A549 (cell line): ENCODE results near the gene SPDYE2B. TPM values are rescaled to one million over a fixed set of nuclear protein-coding genes. Genes with fewer than 3 reads are reported as not detected.
"Not testable (repeated sequence)": the region's sequence is repeated elsewhere in the genome, so short reads cannot be mapped to it uniquely, and the experiment has no call there.

Experiments
- ATAC-seq, 2 experiments: fragments of 200-7000 bp in 1 of 2; fragments of >200 bp in 1 of 2; cut with Nextera tagmentation in 1 of 2; cut with Tn5 transposase in 1 of 2; 3 replicates each; pipeline versions ENCODE4 v1.8.0 to v1.9.1; 2018 to 2020; ENCODE audit warnings: mild to moderate bottlenecking in 1 of 2, moderate library complexity in 1 of 2
- CTCF ChIA-PET: fragments of 300-600 bp; sonication (Branson Sonifier 250); formaldehyde crosslinking; extraction: SDS; loops from one replicate; lab custom pipeline; 2021; ENCODE audit warnings: antibody characterized with exemption, inconsistent platforms; lab: Yijun Ruan, JAX
- POLR2A ChIA-PET: fragments of 350-600 bp; formaldehyde crosslinking; extraction: SDS; loops from one replicate; lab custom pipeline; 2021; ENCODE audit warnings: antibody characterized with exemption, inconsistent platforms; lab: Yijun Ruan, JAX
- DNase-seq, 2 experiments: peaks; one replicate each; pipeline versions ENCODE4 v3.0.0 to v3.0.0-alpha.2; 2011 to 2016; ENCODE audit warnings: low read depth in 1 of 2, low spot score in 1 of 2
- FAIRE-seq: peaks from 2 replicates; lab custom pipeline; 2011; peaks lifted over from hg19 to GRCh38; lab: Jason Lieb, UNC
- H3K27ac ChIP-seq, 2 experiments: fragments of >200 bp; sonication (Bioruptor Twin); formaldehyde crosslinking; 3 replicates each; pipeline ENCODE4 v1.5.1; 2016 to 2017
- H3K4me1 ChIP-seq: fragments of >200 bp; sonication (Bioruptor Twin); formaldehyde crosslinking; 3 replicates; pipeline ENCODE4 v1.6.1; 2016
- H3K4me2 ChIP-seq: fragments of >200 bp; sonication (Bioruptor Twin); formaldehyde crosslinking; 3 replicates; pipeline ENCODE4 v1.6.1; 2016
- H3K4me3 ChIP-seq: fragments of >200 bp; sonication (Bioruptor Twin); formaldehyde crosslinking; 3 replicates; pipeline ENCODE4 v1.5.1; 2016
- H3K9me3 ChIP-seq: fragments of >200 bp; sonication (Bioruptor Twin); formaldehyde crosslinking; 3 replicates; pipeline ENCODE4 v1.6.1; 2016
- WGBS: methylation state at CpG from one replicate; pipeline ENCODE4 v1.1.6; 2017; ENCODE audit errors: missing lambda C conversion rate; 5-methylcytosine and 5-hydroxymethylcytosine counted together
- polyA minus RNA-seq: library from RNA; depleted of rRNA, polyadenylated mRNA; stranded (reverse); fragments of >200 nt; gene quantifications from 2 replicates; pipeline ENCODE4 v1.2.3, GENCODE V29; 2011; rRNA and poly(A)+ RNA removed
- polyA plus RNA-seq, 4 experiments: library from polyadenylated mRNA; depleted of rRNA in 3 of 4; stranded (reverse); fragments of >200 nt; fragmentation: RNase III in 1 of 4; extraction: RNeasy Plus Mini Kit Qiagen cat#74134 plus additional on column Dnase treatment in 1 of 4; gene quantifications; 2 replicates in 3 of 4; 3 replicates in 1 of 4; pipeline ENCODE4 v1.2.3, GENCODE V29; 2011 to 2017

Gene SPDYE2B, protein sequence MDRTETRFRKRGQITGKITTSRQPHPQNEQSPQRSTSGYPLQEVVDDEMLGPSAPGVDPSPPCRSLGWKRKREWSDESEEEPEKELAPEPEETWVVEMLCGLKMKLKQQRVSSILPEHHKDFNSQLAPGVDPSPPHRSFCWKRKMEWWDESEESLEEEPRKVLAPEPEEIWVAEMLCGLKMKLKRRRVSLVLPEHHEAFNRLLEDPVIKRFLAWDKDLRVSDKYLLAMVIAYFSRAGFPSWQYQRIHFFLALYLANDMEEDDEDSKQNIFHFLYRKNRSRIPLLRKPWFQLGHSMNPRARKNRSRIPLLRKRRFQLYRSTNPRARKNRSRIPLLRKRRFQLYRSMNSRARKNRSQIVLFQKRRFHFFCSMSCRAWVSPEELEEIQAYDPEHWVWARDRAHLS
- not detected in 2 replicates for polyA plus RNA-seq (2011; rRNA removed)
- not detected in 2 replicates for polyA plus RNA-seq (2012; cell fraction: cytosol; rRNA removed)
- not detected in 2 replicates for polyA plus RNA-seq (2012; cell fraction: nucleus; rRNA removed)
- not detected in 3 replicates for polyA plus RNA-seq (2017; fragmentation: RNase III; extraction: RNeasy Plus Mini Kit Qiagen cat#74134 plus additional on column Dnase treatment)
- not detected in 2 replicates for polyA minus RNA-seq

DNA sequence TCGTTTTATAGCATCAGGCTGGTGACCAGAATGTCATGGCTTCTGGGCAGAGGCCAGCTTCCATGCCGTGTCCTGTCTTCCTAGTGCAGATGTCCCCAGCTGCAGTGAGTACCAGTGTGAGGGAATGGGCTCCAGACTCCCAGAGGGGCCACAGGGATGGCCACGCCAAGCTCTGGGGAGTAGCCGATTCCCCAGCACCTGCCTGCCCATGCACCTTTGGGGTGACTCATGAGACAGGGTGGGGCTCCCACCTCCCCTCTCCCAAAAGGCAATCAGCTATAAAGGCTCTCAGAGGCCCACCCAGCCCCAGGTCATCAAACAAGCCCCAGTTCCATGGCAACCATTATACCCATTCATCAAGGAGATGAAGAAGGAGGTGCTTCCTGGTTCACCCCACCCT lies at the start of gene SPDYE2B:
TSS of gene SPDYE2B (plus strand) at position 396 of the 400 bp plus-strand sequence. CDS start 2,030 bp downstream, outside the sequence.
- POLR2A ChIA-PET, CTCF ChIA-PET: not testable (repeated sequence)
- peak; percentile 17 to 48; a peak in 3 of 6 replicates for ATAC-seq

GRCh38 chr7:102602317-102602716 lies 47.8 kb upstream of the SPDYE2B start:
- H3K27ac ChIP-seq, H3K4me1 ChIP-seq, CTCF ChIA-PET, H3K4me2 ChIP-seq, ATAC-seq, FAIRE-seq, POLR2A ChIA-PET, H3K9me3 ChIP-seq, DNase-seq, H3K4me3 ChIP-seq: not testable (repeated sequence)
- WGBS: no CpG with 5 or more reads among the region's 12 CpGs

More for the DNA sequence above, at the start of gene SPDYE2B:
- not testable (repeated sequence) for FAIRE-seq, DNase-seq, H3K9me3 ChIP-seq, H3K4me3 ChIP-seq, H3K27ac ChIP-seq, H3K4me1 ChIP-seq, H3K4me2 ChIP-seq
- WGBS: no CpG with 5 or more reads among the region's 4 CpGs

DNA sequence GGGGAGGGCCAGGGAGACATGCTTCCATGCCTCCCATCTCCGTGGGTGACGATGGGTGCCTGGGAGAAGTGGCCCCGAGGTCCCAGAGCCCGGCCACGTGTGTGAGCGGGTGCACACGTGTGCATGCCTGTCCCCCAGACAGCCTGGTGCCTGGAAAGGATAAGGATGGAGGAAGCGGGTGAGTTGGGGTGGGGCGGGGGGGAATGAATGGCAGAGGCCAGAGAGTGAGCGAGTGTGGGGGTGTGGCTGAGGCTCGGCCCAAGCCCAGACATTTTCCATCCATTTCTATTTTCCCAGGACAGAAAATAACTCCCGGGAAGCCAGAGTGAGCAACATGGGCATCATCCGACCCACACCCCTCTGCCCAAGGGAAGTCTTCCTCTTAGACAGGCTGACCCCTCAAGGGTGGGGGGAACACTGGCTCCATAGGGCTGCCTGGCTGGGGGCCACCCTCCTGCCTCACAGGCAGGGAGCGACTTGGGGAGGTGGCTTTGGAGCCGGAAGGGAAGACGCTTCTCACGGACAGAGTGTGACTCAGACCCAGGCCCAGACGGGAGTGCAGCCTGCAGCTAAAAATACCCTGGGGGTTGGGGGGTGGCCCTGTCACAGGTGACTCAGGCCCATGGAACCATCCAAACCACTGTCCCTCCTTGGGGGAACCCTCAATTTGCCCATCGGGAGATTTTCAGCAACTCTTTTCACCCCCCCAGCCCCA lies 45.5 kb upstream of the SPDYE2B start:
- POLR2A ChIA-PET, H3K4me3 ChIP-seq, H3K4me2 ChIP-seq, DNase-seq, H3K4me1 ChIP-seq, CTCF ChIA-PET, H3K9me3 ChIP-seq, FAIRE-seq, H3K27ac ChIP-seq: not testable (repeated sequence)
- WGBS: 6% methylated on average over 1 of the region's 19 CpGs
- ATAC-seq: peak; percentile 87 to 90

- H3K4me2 ChIP-seq, DNase-seq, H3K4me1 ChIP-seq, FAIRE-seq, CTCF ChIA-PET, POLR2A ChIA-PET, ATAC-seq, H3K9me3 ChIP-seq, H3K27ac ChIP-seq, H3K4me3 ChIP-seq: not testable (repeated sequence)
- no CpG with 5 or more reads among the region's 5 CpGs for WGBS
Observed at GRCh38 chr7:102606848-102607247, 43.3 kb upstream of the SPDYE2B start.

GRCh38 chr7:102609734-102610133 lies 40.4 kb upstream of the SPDYE2B start:
- FAIRE-seq, H3K27ac ChIP-seq, H3K4me1 ChIP-seq, POLR2A ChIA-PET, H3K9me3 ChIP-seq, CTCF ChIA-PET, DNase-seq, H3K4me3 ChIP-seq, H3K4me2 ChIP-seq, ATAC-seq: not testable (repeated sequence)
- no CpG with 5 or more reads among the region's 10 CpGs for WGBS

DNA sequence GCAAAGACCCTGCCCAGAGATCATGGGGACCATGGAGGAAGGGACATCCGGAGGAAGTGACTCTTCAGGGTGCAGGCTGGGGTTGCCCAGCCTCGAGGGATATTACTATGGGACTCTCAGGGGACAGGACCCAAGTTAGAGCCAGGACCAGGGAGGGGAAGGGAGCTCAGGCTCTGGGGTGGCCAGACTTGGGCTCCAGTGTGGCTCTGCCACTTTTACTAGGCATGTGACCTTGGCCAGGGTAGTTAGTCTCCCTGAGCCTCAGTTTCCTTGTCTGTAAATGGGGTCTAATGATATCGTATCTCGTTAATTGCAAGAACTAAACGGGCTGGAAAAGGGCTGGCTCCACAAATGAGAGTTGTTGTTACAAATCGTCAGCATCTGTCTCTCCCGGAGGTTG lies 39.7 kb upstream of the SPDYE2B start:
- POLR2A ChIA-PET, H3K4me3 ChIP-seq, H3K4me2 ChIP-seq, CTCF ChIA-PET, H3K4me1 ChIP-seq, H3K9me3 ChIP-seq, FAIRE-seq, DNase-seq, H3K27ac ChIP-seq: not testable (repeated sequence)
- peak; percentile 4 to 10; a peak in 3 of 6 replicates for ATAC-seq
- 95% methylated on average over 2 of the region's 7 CpGs for WGBS

DNA sequence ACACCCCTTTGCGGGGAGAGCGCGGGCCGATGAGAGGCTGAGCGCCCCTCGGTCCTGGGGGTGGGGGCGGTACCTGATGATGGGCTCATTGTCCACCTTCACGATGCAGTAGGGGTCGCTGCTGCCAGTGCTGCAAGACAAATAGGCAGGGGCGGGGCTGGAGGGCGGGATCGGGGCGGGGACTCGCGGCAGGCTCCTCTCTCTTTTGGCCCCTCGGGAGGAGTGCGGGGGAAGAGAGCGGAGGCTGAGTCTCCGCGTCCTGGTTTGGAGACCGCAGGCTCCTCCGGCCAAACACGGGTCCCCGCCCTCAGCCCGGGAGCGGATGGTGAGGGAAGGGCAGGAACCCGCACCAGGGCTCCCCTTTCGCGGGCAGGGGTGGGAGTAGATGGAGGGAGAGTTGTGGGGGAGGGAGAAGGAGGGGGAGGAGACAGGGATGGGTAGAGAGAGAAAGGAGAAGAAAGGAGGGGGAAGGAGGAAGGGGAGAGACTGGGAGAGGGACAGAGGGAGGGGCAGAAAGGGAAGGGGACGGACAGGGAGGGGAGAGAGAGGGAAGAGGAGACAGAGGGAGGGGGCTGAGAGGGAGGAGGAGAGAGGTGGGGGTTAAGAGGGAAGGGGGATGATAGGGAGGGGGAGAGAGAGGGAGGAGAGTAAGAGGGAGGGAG lies 39.0 kb upstream of the SPDYE2B start:
- H3K27ac ChIP-seq, H3K4me2 ChIP-seq, FAIRE-seq, H3K4me3 ChIP-seq, POLR2A ChIA-PET, DNase-seq, H3K4me1 ChIP-seq, CTCF ChIA-PET, H3K9me3 ChIP-seq: not testable (repeated sequence)
- no CpG with 5 or more reads among the region's 30 CpGs for WGBS
- peak; percentile 52 to 80 for ATAC-seq

DNA sequence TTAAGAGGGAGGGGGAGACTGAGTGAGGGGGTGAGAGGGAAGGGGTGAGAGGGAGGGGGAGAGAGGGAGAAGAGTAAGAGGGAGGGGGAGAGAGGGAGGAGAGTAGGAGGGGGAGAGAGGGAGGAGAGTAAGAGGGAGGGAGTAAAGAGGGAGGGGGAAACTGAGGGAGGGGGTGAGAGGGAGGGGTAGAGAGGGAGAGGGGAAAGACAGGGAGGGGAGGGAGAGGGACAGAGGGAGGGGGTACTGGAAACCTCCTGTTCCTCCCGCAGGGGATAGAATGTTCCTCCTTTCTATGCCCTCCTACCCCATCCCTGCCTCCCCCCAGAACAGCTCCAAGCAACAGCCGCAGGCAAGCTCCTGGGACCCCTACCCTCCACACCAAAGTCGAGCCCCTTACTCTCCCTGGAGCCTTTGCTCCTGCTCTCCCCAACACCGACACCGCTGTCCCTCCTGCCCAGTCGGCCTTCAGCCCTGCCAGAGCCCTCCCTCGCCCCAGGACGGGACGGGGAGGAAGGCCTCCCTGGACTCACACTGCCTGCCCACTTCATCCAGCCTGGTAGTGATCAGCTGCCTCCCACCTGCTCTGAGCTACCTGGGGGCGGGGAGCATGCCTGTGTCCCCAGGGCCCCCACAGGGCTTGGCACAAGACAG lies 38.3 kb upstream of the SPDYE2B start:
- ATAC-seq: not testable (repeated sequence)

GRCh38 chr7:102613575-102614345 lies 36.4 kb upstream of the SPDYE2B start:
- H3K9me3 ChIP-seq, POLR2A ChIA-PET, FAIRE-seq, DNase-seq, H3K4me2 ChIP-seq, H3K4me1 ChIP-seq, H3K27ac ChIP-seq, ATAC-seq, CTCF ChIA-PET, H3K4me3 ChIP-seq: not testable (repeated sequence)
- WGBS: 82% methylated on average over 2 of the region's 15 CpGs

More for the DNA sequence above, 38.3 kb upstream of the SPDYE2B start:
- WGBS: 66% methylated on average over 7 of the region's 10 CpGs
- POLR2A ChIA-PET, H3K4me1 ChIP-seq, H3K4me2 ChIP-seq, H3K9me3 ChIP-seq, FAIRE-seq, CTCF ChIA-PET, DNase-seq, H3K4me3 ChIP-seq: not testable (repeated sequence)
- 0 out of 6 replicates have a peak overlapping the region, but pooled peaks of 1 of the 2 experiments have one; percentile 45 for H3K27ac ChIP-seq

GRCh38 chr7:102614346-102614697 lies 35.8 kb upstream of the SPDYE2B start:
- POLR2A ChIA-PET, H3K27ac ChIP-seq, DNase-seq, H3K4me1 ChIP-seq, FAIRE-seq, H3K4me2 ChIP-seq, CTCF ChIA-PET, H3K9me3 ChIP-seq, H3K4me3 ChIP-seq: not testable (repeated sequence)
- no CpG with 5 or more reads among the region's 4 CpGs for WGBS
- peak; percentile 14 to 28 for ATAC-seq
